HG03457 (cell line): Measurements from ENCODE around the gene MOK.

Experiments
- ATAC-seq: cut with Tn5 transposase; IDR thresholded peaks from one replicate; pipeline ENCODE4 v1.9.1; 2021; ENCODE audit warnings: moderate number of reproducible peaks; ENCODE audit not compliant: unreplicated experiment

The MOK gene

GRCh38 chr14:102226356-102227125, 78.4 kb downstream of the MOK start:
- no peak for ATAC-seq

- ATAC-seq: no peak
Measured at GRCh38 chr14:102225936-102226335, 79.0 kb downstream of the MOK start.

- ATAC-seq: no peak
Measured at GRCh38 chr14:102225386-102225785, 79.6 kb downstream of the MOK start.

DNA sequence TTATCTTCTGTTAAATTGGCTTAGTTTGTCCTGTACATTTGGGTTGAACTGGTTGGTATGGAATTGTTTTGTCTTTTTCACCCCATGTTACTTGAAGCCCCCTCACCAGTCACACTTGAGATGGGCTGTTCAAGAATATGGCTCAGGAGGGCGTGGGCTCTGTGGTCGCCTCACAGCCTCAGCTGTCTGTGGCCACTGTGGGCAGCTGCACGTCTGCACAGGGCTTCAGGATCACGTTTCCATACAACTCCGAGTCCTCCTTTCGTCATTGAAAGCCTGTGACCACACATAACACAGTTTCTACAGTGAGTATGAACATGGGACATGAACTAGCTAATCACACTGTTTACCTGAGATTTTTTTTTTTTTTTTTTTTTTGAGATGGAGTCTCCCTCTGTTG, 81.3 kb downstream of the MOK start:
- no peak for ATAC-seq

- no peak for ATAC-seq
Measured at GRCh38 chr14:102222751-102223150, 82.2 kb downstream of the MOK start.

DNA sequence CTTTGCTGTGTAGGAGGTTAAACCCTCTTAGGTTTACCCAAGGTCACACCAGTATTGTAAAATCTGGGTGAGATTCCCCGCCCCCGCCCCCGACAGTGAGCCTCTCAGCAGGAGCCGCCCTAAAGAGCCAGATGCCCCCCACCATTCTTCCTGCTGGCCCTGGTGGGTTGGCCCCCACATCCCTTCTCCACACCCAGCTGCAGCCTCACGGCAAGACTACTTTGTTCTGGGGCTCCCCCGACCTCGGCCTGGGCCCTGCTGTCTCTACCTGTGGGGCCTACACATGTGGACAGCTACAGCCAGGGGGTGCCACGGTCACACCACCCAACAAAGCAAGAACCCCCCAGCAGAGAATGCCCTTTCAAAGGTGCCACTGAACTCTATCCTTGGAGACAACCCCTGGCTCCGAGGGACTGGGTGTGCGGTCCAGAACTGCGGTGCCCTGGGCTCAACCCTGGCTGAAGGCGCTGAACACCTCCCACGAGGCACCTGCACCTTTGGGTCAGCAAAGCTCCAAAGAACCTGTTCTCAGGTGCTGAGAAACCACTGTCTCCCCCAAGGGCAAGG, 82.9 kb downstream of the MOK start:
- ATAC-seq: no peak

DNA sequence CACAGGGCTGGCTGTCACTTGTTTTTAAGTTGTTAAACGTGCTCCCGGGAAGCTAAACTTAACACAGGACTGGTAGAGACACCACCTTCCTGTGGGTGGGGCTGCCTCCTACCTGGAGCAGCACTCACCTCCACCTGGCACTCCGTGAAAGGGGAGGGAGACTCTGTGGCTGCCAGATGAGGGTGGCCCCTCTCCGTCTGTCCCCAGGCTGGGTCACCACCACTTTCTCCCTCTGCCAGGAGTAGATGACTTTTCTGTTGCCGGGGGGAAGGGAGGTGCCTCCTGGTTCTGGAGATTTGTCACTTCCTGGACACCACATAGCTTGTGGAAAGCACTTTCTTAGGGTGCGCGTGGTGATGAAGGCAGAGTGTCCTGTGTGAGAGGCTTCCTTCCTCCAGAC, 83.9 kb downstream of the MOK start:
- no peak for ATAC-seq

DNA sequence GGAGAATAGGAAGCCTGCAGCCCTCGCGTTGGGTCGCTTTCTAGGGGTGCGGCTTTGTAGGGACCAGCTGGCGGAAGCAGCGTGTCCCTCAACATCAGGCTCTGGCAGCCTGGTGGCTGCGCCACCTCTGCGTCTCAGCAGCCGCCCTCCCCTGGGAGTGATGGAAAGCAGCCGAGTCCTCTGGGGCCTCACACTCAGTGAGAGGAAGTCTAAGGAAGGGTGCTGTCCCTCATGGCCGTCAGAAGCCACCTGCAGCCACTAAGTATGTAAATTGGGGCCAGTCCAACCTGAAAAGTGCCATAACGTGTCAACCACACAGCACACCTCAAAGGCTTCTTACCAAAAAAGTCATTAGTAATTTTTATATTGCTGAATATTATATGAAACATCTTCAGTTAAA, 84.9 kb downstream of the MOK start:
- peak; percentile 68 for ATAC-seq

- ATAC-seq: no peak
Measured at GRCh38 chr14:102219316-102219715, 85.6 kb downstream of the MOK start.

DNA sequence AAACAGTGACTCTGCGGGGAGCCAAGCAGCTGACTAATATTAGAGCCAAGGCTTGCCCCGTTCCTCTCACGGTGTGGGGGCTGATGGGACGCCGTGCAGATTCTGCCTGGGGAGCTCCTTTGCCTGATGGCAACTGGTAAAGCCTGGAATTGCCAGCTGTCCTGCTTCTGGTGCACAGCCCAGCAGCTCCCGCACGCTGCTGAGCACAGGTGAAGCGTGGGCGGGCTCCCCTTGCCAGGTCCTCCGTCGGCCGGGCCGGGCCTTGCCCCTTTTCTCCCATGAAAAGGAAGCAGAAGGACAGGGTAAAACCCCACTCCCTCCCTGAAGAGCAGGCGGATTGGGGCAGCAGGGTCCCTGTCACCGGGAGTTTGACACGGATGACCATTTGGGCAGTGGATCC, 86.3 kb downstream of the MOK start:
- ATAC-seq: no peak

DNA sequence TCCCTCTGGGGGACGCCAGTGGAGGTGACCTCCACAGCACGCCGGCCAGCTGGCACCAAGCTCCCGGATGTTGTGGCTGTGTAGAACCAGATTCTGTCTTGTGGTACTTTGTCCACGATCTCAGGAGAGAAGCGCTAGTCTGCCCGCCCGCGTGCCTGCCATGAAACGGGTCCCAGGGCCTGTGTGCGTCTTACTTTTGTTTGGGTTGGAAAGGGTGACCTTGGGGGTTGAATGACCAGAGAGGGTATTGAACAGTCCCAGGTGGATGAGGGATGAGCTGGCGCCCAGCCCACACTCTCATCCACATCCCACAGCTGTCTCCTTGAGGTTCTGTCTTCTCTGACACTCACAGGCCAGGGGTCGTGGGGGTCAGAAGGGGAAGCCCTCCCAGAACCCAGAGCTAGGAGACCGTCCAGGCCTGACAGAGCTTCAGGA, 87.0 kb downstream of the MOK start:
- ATAC-seq: no peak

DNA sequence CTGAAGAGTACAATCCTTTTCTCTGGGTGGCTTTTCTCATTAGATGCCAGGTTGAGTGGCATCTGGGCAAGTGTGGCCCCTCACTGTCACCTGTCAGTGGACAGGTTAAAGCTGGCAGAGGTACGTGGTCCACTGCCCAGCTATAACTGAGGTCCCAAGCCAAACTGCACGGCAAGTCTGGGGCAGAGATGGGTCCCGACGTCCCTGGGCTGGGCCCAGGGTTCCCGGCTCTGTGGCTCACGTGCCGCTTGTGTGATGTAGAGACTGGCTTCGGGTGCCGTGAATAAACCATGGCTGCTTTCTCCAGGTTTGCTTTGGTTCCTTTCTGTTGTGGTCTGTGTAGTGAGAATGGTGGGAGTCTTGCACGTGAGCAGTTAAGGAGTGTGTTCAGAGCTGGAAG, 87.6 kb downstream of the MOK start:
- ATAC-seq: no peak

DNA sequence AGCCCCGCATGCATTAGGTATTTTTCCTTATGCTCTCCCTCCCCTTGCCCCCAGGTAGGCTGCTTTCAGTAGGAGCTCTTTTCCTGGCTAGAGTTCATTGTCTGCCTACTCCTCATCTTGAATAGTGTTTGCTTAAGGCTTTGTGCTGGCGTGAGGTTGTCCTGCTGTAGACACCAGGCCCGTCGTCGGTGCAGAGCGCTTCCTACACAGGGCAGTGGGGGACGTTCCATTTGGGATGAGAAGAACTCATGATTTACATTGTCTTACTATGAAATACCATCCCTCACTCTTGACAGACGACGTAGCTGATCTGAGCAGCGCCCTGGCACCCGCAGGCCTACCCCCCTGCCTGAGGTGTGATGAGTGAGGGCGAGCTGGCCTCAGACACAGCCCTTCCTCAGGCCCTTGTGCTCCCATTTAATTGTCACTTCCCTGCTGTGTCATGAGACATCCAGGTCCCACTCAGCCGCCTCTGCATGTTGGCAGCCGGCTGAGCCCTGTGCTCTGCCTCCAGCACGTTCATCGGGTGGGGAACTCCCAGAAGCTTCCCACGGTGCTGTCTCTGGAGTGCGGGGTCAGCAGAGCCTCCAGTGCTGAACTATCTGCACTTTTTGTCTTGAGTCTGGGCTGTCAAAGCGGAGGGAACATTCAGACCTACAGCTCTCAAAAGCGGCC, 89.3 kb downstream of the MOK start:
- ATAC-seq: no peak

DNA sequence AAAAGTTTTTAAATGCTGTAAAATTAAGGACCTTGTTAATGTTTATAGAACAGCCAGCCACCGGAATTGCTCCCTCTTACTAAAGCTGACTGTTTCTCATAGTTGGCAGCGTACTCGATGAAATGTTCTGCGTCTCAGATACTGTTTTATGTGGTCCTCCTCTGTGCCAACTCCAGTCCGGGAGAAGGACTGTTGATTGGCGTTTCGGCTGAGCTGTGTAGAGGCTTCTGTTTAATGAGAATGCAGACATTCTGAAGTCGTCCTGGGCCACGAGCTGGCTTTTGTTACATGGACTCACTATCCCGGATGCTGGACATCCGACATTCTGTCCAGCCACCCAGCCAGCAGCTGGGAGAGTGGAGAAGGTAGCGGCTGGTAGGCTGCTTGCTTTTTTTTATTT, 89.9 kb downstream of the MOK start:
- ATAC-seq: no peak

DNA sequence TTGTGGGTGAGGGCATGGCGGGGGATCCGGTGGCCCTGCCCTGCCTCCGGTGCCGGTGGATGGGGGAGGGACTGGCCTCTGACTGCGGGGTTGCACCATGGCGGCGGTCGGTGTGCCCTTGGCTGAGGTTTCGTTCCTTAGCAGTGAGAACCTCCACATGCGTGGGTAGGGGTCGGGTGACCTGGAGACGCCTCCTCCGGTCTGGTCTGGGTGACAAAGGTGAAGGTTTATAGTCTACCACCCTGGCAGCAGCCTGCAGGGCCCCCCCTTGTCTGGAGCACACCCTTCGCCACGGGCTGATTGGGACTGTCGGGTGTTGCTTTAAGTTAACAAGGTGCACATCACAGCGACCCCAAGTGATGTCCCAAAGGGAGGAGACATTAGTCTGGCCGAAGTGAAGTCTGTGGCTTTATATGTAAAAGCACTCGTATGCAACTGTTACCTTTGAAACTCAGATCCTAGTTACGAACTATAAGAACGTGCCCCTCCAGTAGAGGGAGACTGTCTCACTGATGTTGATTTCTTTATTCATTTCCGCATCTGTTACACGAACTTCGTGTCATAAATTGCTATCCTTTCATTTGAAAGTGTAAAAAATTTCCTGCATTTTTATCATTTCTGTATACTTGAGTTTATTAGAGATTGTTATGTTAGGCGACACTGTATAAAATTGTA, 90.8 kb downstream of the MOK start:
- no peak for ATAC-seq

- no peak for ATAC-seq
Measured at GRCh38 chr14:102213470-102213869, 91.5 kb downstream of the MOK start.

DNA sequence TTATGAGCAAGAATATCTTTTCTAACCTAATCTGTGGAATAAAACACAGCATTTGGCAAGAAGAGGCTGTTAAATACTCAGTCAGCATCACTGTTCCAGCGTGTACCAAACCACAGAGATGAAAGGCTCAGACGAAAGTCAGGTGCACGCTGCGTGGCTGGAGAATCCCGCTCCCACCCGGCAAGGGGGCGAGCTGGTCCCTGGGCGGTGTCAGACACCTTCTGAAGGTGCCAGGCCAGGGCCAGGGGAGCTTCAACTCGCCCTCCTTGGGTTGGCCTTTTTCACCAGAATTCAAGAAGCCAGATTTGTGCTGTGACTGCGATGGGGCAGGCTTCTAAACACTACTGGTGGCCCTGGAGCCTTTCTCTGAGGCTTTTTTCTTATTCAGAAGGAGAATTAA, 92.1 kb downstream of the MOK start:
- no peak for ATAC-seq

DNA sequence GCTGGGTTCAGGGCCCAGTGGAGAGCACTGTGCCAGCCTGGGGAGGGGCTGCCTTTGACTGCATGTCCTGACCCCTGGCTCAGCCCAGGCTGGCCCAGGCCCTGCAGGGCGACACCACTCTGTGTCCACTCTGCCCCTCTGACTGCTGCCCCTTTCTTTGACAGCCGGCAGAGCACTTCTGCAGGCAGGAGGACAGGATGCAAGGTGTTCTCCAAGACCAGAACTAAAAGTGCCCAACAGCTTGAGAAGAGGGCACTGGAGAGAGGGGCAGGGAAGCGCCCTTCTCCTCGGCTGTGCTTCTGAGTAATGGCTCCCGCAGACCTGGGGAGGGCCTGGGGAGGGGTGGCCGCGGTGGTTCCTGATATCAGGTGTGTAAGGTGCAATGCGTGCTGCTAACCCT, 92.6 kb downstream of the MOK start:
- no peak for ATAC-seq

DNA sequence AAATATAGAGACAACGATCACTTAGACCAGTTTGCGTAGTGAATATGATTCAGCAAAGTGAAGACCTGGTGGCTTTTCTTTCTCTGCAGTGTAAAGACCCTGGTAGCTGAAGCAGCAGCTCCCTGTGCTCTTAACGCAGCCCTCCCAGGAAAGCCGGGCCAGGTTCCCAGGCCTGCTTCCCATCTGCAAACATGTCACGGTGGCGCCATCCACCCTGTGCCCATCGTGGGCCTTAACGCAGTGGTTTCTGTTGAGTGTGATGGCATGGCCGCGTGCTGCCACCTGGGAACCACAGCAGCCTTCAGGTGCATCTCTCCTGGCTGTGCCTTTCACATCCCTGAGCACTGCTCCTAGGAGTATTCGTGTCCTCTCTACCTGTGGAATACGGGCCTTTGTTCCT, 93.7 kb downstream of the MOK start:
- ATAC-seq: no peak

DNA sequence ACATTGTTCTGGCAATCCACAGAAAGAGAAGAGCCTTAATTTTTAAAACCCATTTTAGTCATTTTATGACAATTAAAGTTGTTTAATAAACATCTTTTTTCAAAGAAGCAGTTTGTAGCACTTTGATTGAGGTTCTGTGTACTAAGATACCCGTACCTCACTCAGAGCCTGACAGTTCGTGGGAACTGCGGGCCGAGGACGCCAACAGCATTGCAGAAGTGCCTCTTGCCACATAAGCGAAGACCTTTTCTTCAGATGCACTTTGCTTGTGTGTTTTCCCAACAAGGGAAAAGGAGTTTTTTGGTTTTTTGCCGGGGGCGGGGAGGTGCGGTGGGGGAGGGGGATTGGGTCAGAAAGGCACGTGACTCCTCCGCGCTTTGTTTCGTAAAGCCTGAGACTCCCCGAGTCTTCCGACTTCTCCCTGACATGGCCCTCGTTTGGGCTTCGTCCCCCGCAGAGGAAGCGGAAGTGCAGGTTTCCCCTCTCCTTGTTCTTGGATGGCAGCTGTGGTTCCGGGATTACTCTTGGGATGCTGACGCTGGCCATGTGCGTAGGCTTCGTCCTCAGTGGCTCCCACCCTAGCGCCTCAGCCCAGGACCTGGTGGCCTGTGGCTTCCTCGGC, 94.4 kb downstream of the MOK start:
- no peak for ATAC-seq

GRCh38 chr14:102209224-102209966, 95.6 kb downstream of the MOK start:
- no peak for ATAC-seq
